ENCODE measurements around the gene TREML4. TPM values are rescaled to one million over a fixed set of nuclear protein-coding genes. Genes with fewer than 3 reads are reported as not detected.

The TREML4 gene
- total RNA-seq, 1 experiment from 2014 or later: not detected

DNA sequence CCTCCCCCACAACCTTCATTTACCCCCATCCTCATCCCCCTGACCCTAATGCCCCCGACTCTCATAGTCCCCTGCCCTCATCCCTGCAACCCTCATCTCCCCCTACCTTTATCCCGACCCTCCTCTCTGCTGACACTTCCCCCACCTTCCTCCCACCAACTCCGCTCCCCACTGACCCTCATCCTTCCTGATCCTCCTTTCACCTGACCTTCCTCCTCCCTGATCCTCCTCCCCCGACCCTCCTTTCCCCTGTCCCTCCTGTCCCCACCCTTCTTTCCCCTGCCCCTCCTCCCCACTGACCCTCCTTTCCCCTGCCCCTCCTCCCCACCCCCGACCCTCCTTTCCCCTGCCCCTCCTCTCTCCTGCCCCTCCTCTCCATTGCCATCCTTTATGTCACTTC is 34.3 kb upstream of the TREML4 start:
- Histone ChIP-seq H3K36me3 (ENCODE audit: control insufficient read depth, insufficient read depth, low read length) (no peaks in the 10 kb centered on the region), H3K27me3 (replicated peaks; ENCODE audit: control insufficient read depth, insufficient read depth, low read length) (peaks cover 2% of the 10 kb centered on the region), H3K4me1 (no peaks in the 10 kb centered on the region), H3K4me3 (ENCODE audit: low read depth, low read length) (no peak overlapping the region), H3K9me3 (peaks cover 5% of the 10 kb centered on the region; the same call in 1 of the 2 replicates)
- ChIA-PET POLR2A (no interaction called here), CTCF (no interaction called here)
- no peaks in the 10 kb centered on the region for H3K36me3 Mint-ChIP-seq (ENCODE audit: insufficient read depth, unreplicated experiment)
- no TSS peak for BruUV-seq (replicated peaks)
- peaks cover 29% of the 10 kb centered on the region for H3K27me3 Mint-ChIP-seq (ENCODE audit: insufficient read depth, unreplicated experiment)
- H3K4me3 Mint-ChIP-seq (ENCODE audit: unreplicated experiment): no peak overlapping the region
- TF ChIP-seq, protein P1, sequence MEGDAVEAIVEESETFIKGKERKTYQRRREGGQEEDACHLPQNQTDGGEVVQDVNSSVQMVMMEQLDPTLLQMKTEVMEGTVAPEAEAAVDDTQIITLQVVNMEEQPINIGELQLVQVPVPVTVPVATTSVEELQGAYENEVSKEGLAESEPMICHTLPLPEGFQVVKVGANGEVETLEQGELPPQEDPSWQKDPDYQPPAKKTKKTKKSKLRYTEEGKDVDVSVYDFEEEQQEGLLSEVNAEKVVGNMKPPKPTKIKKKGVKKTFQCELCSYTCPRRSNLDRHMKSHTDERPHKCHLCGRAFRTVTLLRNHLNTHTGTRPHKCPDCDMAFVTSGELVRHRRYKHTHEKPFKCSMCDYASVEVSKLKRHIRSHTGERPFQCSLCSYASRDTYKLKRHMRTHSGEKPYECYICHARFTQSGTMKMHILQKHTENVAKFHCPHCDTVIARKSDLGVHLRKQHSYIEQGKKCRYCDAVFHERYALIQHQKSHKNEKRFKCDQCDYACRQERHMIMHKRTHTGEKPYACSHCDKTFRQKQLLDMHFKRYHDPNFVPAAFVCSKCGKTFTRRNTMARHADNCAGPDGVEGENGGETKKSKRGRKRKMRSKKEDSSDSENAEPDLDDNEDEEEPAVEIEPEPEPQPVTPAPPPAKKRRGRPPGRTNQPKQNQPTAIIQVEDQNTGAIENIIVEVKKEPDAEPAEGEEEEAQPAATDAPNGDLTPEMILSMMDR (IDR thresholded peaks at IDR 0.05; ENCODE audit: insufficient read depth in 1 of 2, low read depth in 1 of 2, low read length in 1 of 2, severe bottlenecking in 1 of 2, unreplicated experiment in 1 of 2): no peak
- no peaks in the 10 kb centered on the region for H3K4me1 Mint-ChIP-seq (ENCODE audit: low read depth, unreplicated experiment)
- no peak for DNase-seq
- intact Hi-C loops (cut with micrococcal nuclease; ENCODE audit: unreplicated experiment): no loop called here
- H3K9me3 Mint-ChIP-seq (ENCODE audit: unreplicated experiment): no peaks in the 10 kb centered on the region
- no peak overlapping the region for H3K27ac Mint-ChIP-seq (ENCODE audit: unreplicated experiment)

DNA sequence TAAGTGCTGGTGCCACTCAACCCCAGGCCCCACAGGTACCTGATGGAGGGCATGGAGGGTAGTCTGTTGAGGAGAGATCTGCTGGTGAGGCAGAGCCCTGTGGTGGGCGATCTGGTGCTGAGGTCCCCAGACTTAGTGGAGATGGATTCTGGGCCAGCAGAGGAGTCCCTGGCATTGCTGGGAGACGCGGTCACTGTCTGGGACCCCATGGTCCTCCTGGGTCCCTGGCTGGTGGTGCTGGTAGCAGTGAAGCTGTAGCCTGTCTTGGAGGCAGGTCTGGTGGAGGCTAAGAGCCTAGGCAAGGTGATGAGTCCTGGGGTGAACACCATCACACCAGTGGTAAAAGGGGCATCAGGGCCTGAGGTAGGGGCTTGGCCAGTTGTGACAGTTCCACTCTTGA is 33.8 kb upstream of the TREML4 start:
- H3K4me1 Mint-ChIP-seq (ENCODE audit: low read depth, unreplicated experiment): no peaks in the 10 kb centered on the region
- H3K36me3 Mint-ChIP-seq (ENCODE audit: insufficient read depth, unreplicated experiment): no peaks in the 10 kb centered on the region
- no peak overlapping the region for H3K4me3 Mint-ChIP-seq (ENCODE audit: unreplicated experiment)
- Histone ChIP-seq H3K27me3 (replicated peaks; ENCODE audit: control insufficient read depth, insufficient read depth, low read length) (peaks cover 2% of the 10 kb centered on the region), H3K4me1 (no peaks in the 10 kb centered on the region), H3K9me3 (peaks cover 5% of the 10 kb centered on the region; the same call in 1 of the 2 replicates), H3K36me3 (ENCODE audit: control insufficient read depth, insufficient read depth, low read length) (no peaks in the 10 kb centered on the region), H3K4me3 (ENCODE audit: low read depth, low read length) (no peak overlapping the region)
- ChIA-PET POLR2A (no interaction called here), CTCF (no interaction called here)
- TF ChIP-seq, protein P1 (IDR thresholded peaks at IDR 0.05; ENCODE audit: insufficient read depth in 1 of 2, low read depth in 1 of 2, low read length in 1 of 2, severe bottlenecking in 1 of 2, unreplicated experiment in 1 of 2): no peak
- no peak for DNase-seq
- intact Hi-C loops (cut with micrococcal nuclease; ENCODE audit: unreplicated experiment): no loop called here
- peaks cover 29% of the 10 kb centered on the region for H3K27me3 Mint-ChIP-seq (ENCODE audit: insufficient read depth, unreplicated experiment)
- no peaks in the 10 kb centered on the region for H3K9me3 Mint-ChIP-seq (ENCODE audit: unreplicated experiment)
- H3K27ac Mint-ChIP-seq (ENCODE audit: unreplicated experiment): no peak overlapping the region
- BruUV-seq (replicated peaks): no TSS peak

DNA sequence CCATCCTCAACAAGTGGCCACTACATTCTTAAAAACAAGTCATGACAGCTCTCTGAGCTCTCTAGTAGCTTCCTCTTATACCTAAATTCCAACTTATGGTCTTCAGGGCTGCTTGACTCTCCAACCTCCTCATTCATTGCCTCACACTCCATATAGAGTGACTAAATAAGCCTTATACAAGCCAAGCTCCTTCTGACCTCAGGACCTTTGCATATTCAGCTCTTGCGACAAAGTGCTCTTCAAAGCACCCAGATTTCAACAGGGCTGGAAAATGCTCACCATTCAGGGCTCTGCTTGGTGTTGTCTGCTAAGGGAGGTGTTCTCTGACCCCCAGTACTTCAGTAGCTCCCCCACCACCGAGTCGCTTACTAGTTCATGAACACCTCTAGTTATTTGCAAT is 30.9 kb upstream of the TREML4 start:
- intact Hi-C loops (cut with micrococcal nuclease; ENCODE audit: unreplicated experiment): no loop called here
- no peak overlapping the region for H3K4me3 Mint-ChIP-seq (ENCODE audit: unreplicated experiment)
- Histone ChIP-seq H3K4me3 (ENCODE audit: low read depth, low read length) (no peak overlapping the region), H3K9me3 (no peaks in the 10 kb centered on the region), H3K27me3 (replicated peaks; ENCODE audit: control insufficient read depth, insufficient read depth, low read length) (peaks cover 2% of the 10 kb centered on the region), H3K36me3 (ENCODE audit: control insufficient read depth, insufficient read depth, low read length) (no peaks in the 10 kb centered on the region), H3K4me1 (no peaks in the 10 kb centered on the region)
- no peak for DNase-seq
- ChIA-PET POLR2A (no interaction called here), CTCF (interaction anchor here (1.1 kb wide), 1 partner anchor 15 kb away, joined by 3 read pairs; no protein-coding TSS in a partner anchor)
- H3K36me3 Mint-ChIP-seq (ENCODE audit: insufficient read depth, unreplicated experiment): no peaks in the 10 kb centered on the region
- H3K27ac Mint-ChIP-seq (ENCODE audit: unreplicated experiment): no peak overlapping the region
- TF ChIP-seq, protein P1 (IDR thresholded peaks at IDR 0.05; ENCODE audit: insufficient read depth in 1 of 2, low read depth in 1 of 2, low read length in 1 of 2, severe bottlenecking in 1 of 2, unreplicated experiment in 1 of 2): no peak
- H3K9me3 Mint-ChIP-seq (ENCODE audit: unreplicated experiment): no peaks in the 10 kb centered on the region
- no TSS peak for BruUV-seq (replicated peaks)
- no peaks in the 10 kb centered on the region for H3K4me1 Mint-ChIP-seq (ENCODE audit: low read depth, unreplicated experiment)
- H3K27me3 Mint-ChIP-seq (ENCODE audit: insufficient read depth, unreplicated experiment): peaks cover 33% of the 10 kb centered on the region
